Colonic mucosa (tissue), 4 donors: Measurements from ENCODE around the gene USP11. TPM values are rescaled to one million over a fixed set of nuclear protein-coding genes. Genes with fewer than 3 reads are reported as not detected.

Source experiments
- DNase-seq: peaks from one replicate; pipeline ENCODE4 v3.0.0-alpha.2; 2020
- H3K27ac ChIP-seq: fragments of 200-600 bp; one replicate; pipeline ENCODE4 v1.8.0; 2021
- H3K27me3 ChIP-seq: fragments of 200-600 bp; one replicate; pipeline ENCODE4 v1.8.0; 2021
- H3K36me3 ChIP-seq: fragments of 200-600 bp; one replicate; pipeline ENCODE4 v1.8.0; 2021
- H3K4me1 ChIP-seq: fragments of 200-600 bp; one replicate; pipeline ENCODE4 v1.8.0; 2021; ENCODE audit warnings: mild to moderate bottlenecking
- H3K4me3 ChIP-seq: fragments of 200-600 bp; one replicate; pipeline ENCODE4 v1.8.0; 2021
- H3K9ac ChIP-seq, 2 donors: one replicate each; pipeline ENCODE4 v1.7.0; 2013; ENCODE audit warnings: control low read depth in 2 of 2, low read depth in 2 of 2, low read length in 2 of 2
- H3K9me3 ChIP-seq: fragments of 200-600 bp; one replicate; pipeline ENCODE4 v1.8.0; 2021
- CTCF ChIP-seq: fragments of 200-600 bp; IDR thresholded peaks from one replicate; pipeline ENCODE4 v1.8.0; 2022; ENCODE audit warnings: antibody characterized with exemption, mild to moderate bottlenecking
- intact Hi-C: fragments of 100-400 bp; cut with DNase I; formaldehyde crosslinking; loops from one replicate; pipeline ENCODE4 v1.14.1; 2022
- total RNA-seq, 2 donors: library from RNA; stranded (reverse); fragmentation: NEBNext Ultra II Directional in 1 of 2; extraction: Animal tissue kit (Norgen Biotek cat#: 25700) in 1 of 2; gene quantifications; one replicate each; pipeline ENCODE4 v1.2.1, GENCODE V29; 2021
- donor health status: healthy.
- donor health status: DM: no; HTN: no; CAD: no.
- donor health status: DM: no; HTN: no; CAD: no.

Gene USP11
- total RNA-seq, 2 donors from 2014 or later: 20.7 to 22.9 TPM

DNA sequence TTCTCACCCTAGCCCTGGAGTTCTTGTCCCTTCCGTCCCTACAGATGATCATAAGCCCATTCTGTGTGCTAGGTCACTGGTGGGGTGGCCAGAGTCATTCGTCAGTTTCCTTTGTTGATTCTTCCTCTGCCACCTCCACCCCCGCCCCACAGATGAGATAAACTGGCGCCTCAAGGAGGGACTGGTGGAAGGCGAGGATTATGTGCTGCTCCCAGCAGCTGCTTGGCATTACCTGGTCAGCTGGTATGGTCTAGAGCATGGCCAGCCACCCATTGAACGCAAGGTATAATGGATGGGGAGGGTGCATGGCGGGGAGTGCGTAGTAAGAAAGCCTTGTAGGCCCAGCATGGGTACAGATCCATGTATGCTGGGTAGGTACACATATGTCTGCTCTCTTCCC, 6.4 kb downstream of the USP11 start:
- no peak overlapping the region for H3K9ac ChIP-seq
- no peaks in the 10 kb centered on the region for H3K36me3 ChIP-seq
- no peak overlapping the region for H3K27ac ChIP-seq
- no peak for DNase-seq
- H3K9me3 ChIP-seq: no peaks in the 10 kb centered on the region
- H3K4me3 ChIP-seq: no peak overlapping the region
- peaks cover 7% of the 10 kb centered on the region for H3K27me3 ChIP-seq
- H3K4me1 ChIP-seq: no peaks in the 10 kb centered on the region
- TF ChIP-seq CTCF: no peak
- intact Hi-C loops: no loop called here

DNA sequence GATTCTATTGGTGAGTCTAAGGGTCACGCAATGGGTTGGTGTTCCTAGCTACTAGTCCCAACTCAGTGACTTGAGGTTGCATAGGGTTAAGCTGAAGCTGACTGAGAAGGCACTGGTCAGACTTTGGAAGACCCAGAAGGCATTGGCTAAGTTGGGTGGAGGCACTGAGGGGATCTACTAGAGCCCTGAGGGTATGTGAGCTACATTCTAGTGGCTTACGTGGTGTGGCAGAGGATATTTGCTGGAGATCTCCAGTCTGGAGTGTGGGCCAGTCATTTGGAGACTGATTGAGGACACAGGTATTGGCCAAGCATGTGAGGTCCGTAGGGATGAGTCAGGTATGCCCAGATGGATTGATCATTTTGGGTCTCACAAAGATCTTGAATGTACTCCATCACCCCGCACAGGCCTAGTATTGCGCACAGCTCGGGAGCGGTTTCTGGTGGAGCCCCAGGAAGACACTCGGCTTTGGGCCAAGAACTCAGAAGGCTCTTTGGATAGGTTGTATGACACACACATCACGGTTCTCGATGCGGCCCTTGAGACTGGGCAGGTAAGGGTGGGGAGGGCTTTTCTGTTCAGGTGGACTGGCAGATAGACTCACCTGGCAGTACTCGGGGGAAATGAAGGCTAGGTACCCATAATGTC, 7.2 kb downstream of the USP11 start:
- no peak for DNase-seq
- H3K4me1 ChIP-seq: no peaks in the 10 kb centered on the region
- no peak overlapping the region for H3K4me3 ChIP-seq
- H3K27ac ChIP-seq: no peak overlapping the region
- no peaks in the 10 kb centered on the region for H3K36me3 ChIP-seq
- intact Hi-C loops: no loop called here
- no peak for TF ChIP-seq CTCF
- H3K9ac ChIP-seq: no peak overlapping the region
- H3K9me3 ChIP-seq: no peaks in the 10 kb centered on the region
- peaks cover 7% of the 10 kb centered on the region for H3K27me3 ChIP-seq

DNA sequence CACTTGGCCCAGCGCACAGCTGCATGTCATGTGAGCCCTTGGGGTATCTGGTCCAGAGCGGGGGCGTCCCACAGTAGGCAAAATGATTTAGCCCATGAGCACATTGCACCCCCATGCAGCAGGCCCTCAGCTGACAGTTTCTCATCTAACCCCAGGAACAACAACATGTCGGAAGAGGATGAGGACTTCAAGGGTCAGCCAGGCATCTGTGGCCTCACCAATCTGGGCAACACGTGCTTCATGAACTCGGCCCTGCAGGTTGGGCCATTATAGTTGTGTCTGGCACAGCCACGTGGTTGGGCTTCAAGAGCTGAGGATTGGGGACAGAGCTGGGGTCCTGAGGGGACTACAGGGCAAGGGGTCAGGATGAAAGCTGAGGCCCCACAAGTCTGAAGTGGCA, 7.8 kb downstream of the USP11 start:
- Histone ChIP-seq H3K9me3 (no peaks in the 10 kb centered on the region), H3K36me3 (no peaks in the 10 kb centered on the region), H3K27me3 (peaks cover 2% of the 10 kb centered on the region), H3K4me3 (no peak overlapping the region), H3K27ac (no peak overlapping the region), H3K4me1 (no peaks in the 10 kb centered on the region), H3K9ac (no peak overlapping the region)
- no peak for TF ChIP-seq CTCF
- intact Hi-C loops: no loop called here
- DNase-seq: no peak

GRCh38 chrX:47241201-47242011, 8.6 kb downstream of the USP11 start:
- no peak for DNase-seq
- Histone ChIP-seq H3K9ac (no peak overlapping the region), H3K27me3 (no peaks in the 10 kb centered on the region), H3K36me3 (no peaks in the 10 kb centered on the region), H3K4me3 (no peak overlapping the region), H3K9me3 (no peaks in the 10 kb centered on the region), H3K4me1 (no peaks in the 10 kb centered on the region), H3K27ac (no peak overlapping the region)
- intact Hi-C loops: no loop called here
- TF ChIP-seq CTCF: no peak

GRCh38 chrX:47242321-47242720, 9.5 kb downstream of the USP11 start:
- no peak for DNase-seq
- TF ChIP-seq CTCF: no peak
- Histone ChIP-seq H3K36me3 (no peaks in the 10 kb centered on the region), H3K9me3 (no peaks in the 10 kb centered on the region), H3K4me1 (no peaks in the 10 kb centered on the region), H3K27ac (no peak overlapping the region), H3K9ac (no peak overlapping the region), H3K27me3 (no peaks in the 10 kb centered on the region), H3K4me3 (no peak overlapping the region)
- intact Hi-C loops: no loop called here
